Stimulated activated CD4-positive, alpha-beta T cell treated with anti-CD3 and anti-CD28 coated beads, TNF-alpha, amount 100 ng/mL, for 24 hours (primary cell): Measurements from ENCODE around the gene CARMIL3.
A peak's percentile ranks its signal among the peaks of the same experiment; 100 is the strongest.

Source experiments
- DNase-seq, 3 experiments: peaks; one replicate each; pipeline ENCODE4 v3.0.0-alpha.2; 2020; ENCODE audit warnings: low read depth in 3 of 3

CARMIL3 gene

GRCh38 chr14:24060984-24061913 lies 9.4 kb downstream of the CARMIL3 start:
- DNase-seq: no peak

GRCh38 chr14:24062216-24062980 lies 10.6 kb downstream of the CARMIL3 start:
- no peak for DNase-seq

GRCh38 chr14:24063263-24063836 lies 11.5 kb downstream of the CARMIL3 start:
- DNase-seq: no peak

GRCh38 chr14:24064091-24064795 lies 12.4 kb downstream of the CARMIL3 start:
- DNase-seq: no peak

- DNase-seq: no peak
Observed at GRCh38 chr14:24064856-24065255, 13.0 kb downstream of the CARMIL3 start.

- DNase-seq: no peak
Observed at GRCh38 chr14:24065408-24065807, 13.6 kb downstream of the CARMIL3 start.

- no peak for DNase-seq
Observed at GRCh38 chr14:24066496-24067132, 14.8 kb downstream of the CARMIL3 start.

GRCh38 chr14:24067133-24068082 lies 15.6 kb downstream of the CARMIL3 start:
- DNase-seq: no peak

GRCh38 chr14:24068711-24069410 lies 17.1 kb downstream of the CARMIL3 start:
- no peak for DNase-seq

GRCh38 chr14:24069411-24069735 lies 17.6 kb downstream of the CARMIL3 start:
- DNase-seq: no peak

GRCh38 chr14:24070285-24071143 lies 18.7 kb downstream of the CARMIL3 start:
- no peak for DNase-seq

GRCh38 chr14:24071144-24071697 lies 19.4 kb downstream of the CARMIL3 start, which contains the start of gene CPNE6:
TSS of gene CPNE6 (plus strand) at chr14:24071562. CDS start at chr14:24072937, 1,375 bp downstream.
- DNase-seq: peak in 1 of 3 experiments; percentile 48

- no peak for DNase-seq
Observed at GRCh38 chr14:24071836-24072430, 20.1 kb downstream of the CARMIL3 start.

- no peak for DNase-seq
Observed at GRCh38 chr14:24072436-24072835, 20.6 kb downstream of the CARMIL3 start.

- no peak for DNase-seq
Observed at GRCh38 chr14:24072881-24073877, 21.4 kb downstream of the CARMIL3 start.

GRCh38 chr14:24074625-24075484 lies 23.0 kb downstream of the CARMIL3 start:
- no peak for DNase-seq
